Urinary bladder (tissue), 4 donors: ENCODE data around the gene CLRN3. TPM values are rescaled to one million over a fixed set of nuclear protein-coding genes. Genes with fewer than 3 reads are reported as not detected.
A peak's percentile ranks its signal among the peaks of the same experiment; 100 is the strongest.

ENCODE experiments used
- DNase-seq: peaks from one replicate; pipeline ENCODE4 v3.0.0-alpha.2; 2015; ENCODE audit errors: extremely low spot score
- H3K27ac ChIP-seq: one replicate; pipeline ENCODE4 v1.5.1; 2013; ENCODE audit warnings: low read depth, mild to moderate bottlenecking, moderate library complexity
- H3K36me3 ChIP-seq: one replicate; pipeline ENCODE4 v1.6.1; 2013; ENCODE audit warnings: mild to moderate bottlenecking, moderate library complexity; ENCODE audit not compliant: insufficient read depth
- H3K4me1 ChIP-seq: one replicate; pipeline ENCODE4 v1.6.1; 2013; ENCODE audit warnings: mild to moderate bottlenecking, moderate library complexity; ENCODE audit not compliant: insufficient read depth
- H3K4me3 ChIP-seq: one replicate; pipeline ENCODE4 v1.5.1; 2013; ENCODE audit warnings: low read depth, low read length
- WGBS: extraction: QIAGEN DNeasy Blood & Tissue Kit; methylation state at CpG from one replicate; pipeline ENCODE4 v1.1.7; 2013; 5-methylcytosine and 5-hydroxymethylcytosine counted together
- polyA plus RNA-seq: library from polyadenylated mRNA; stranded (reverse); fragments of 200-250 nt; gene quantifications from one replicate; pipeline ENCODE4 v1.2.3, GENCODE V29; 2013
- total RNA-seq: library from RNA; depleted of rRNA; stranded (reverse); fragments of >200 nt; gene quantifications from one replicate; pipeline ENCODE4 v1.2.3, GENCODE V29; 2014
- donor health status: healthy with polysubstance abuse.
- donor health status: healthy.

Gene CLRN3
- total and polyA plus RNA-seq, 2 donors = 0.42 TPM; not detected in 1

- no peaks in the 10 kb centered on the region for H3K4me1 ChIP-seq
- no peak for DNase-seq
- H3K27ac ChIP-seq = no peak overlapping the region
- 64% methylated on average over 10 of the region's 10 CpGs for WGBS
- no peak overlapping the region for H3K4me3 ChIP-seq
- H3K36me3 ChIP-seq = no peaks in the 10 kb centered on the region
Observed at GRCh38 chr10:127911218-127911866, 18.6 kb upstream of the CLRN3 start.

GRCh38 chr10:127910464-127910770 is 17.7 kb upstream of the CLRN3 start:
- DNase-seq = no peak
- 97% methylated on average over 2 of the region's 2 CpGs for WGBS

GRCh38 chr10:127909716-127910463 is 17.1 kb upstream of the CLRN3 start:
- 92% methylated on average over 7 of the region's 7 CpGs for WGBS
- Histone ChIP-seq H3K36me3 (no peaks in the 10 kb centered on the region), H3K4me1 (no peaks in the 10 kb centered on the region), H3K27ac (no peak overlapping the region), H3K4me3 (no peak overlapping the region)
- no peak for DNase-seq

More at GRCh38 chr10:127910464-127910770, 17.7 kb upstream of the CLRN3 start:
- no peak overlapping the region for H3K27ac ChIP-seq
- H3K4me1 ChIP-seq = no peaks in the 10 kb centered on the region
- H3K36me3 ChIP-seq = no peaks in the 10 kb centered on the region
- no peak overlapping the region for H3K4me3 ChIP-seq

GRCh38 chr10:127908959-127909267 is 16.2 kb upstream of the CLRN3 start:
- Histone ChIP-seq H3K36me3 (no peaks in the 10 kb centered on the region), H3K4me1 (no peaks in the 10 kb centered on the region), H3K4me3 (no peak overlapping the region), H3K27ac (no peak overlapping the region)
- 90% methylated on average over 8 of the region's 8 CpGs for WGBS
- no peak for DNase-seq

GRCh38 chr10:127908106-127908958 is 15.6 kb upstream of the CLRN3 start:
- H3K4me1 ChIP-seq = no peaks in the 10 kb centered on the region
- no peaks in the 10 kb centered on the region for H3K36me3 ChIP-seq
- no peak overlapping the region for H3K27ac ChIP-seq
- peak overlapping the region; percentile 64 for H3K4me3 ChIP-seq
- WGBS = 68% methylated on average over 13 of the region's 13 CpGs
- DNase-seq = no peak

GRCh38 chr10:127907411-127908105 is 14.8 kb upstream of the CLRN3 start:
- peak overlapping the region; percentile 51 for H3K27ac ChIP-seq
- H3K4me1 ChIP-seq = no peaks in the 10 kb centered on the region
- DNase-seq = no peak
- WGBS = 4% methylated on average over 65 of the region's 65 CpGs
- H3K4me3 ChIP-seq = peak overlapping the region; percentile 64
- H3K36me3 ChIP-seq = no peaks in the 10 kb centered on the region

GRCh38 chr10:127906548-127907377 is 14.0 kb upstream of the CLRN3 start, which contains the start of gene PTPRE:
Gene PTPRE (plus strand): TSS chr10:127907103. CDS start chr10:128040882, 133,779 bp downstream.
- peak; percentile 11 for DNase-seq
- no peaks in the 10 kb centered on the region for H3K36me3 ChIP-seq
- no peaks in the 10 kb centered on the region for H3K4me1 ChIP-seq
- WGBS = 7% methylated on average over 78 of the region's 78 CpGs
- H3K27ac ChIP-seq = peak within 1 kb of the TSS; percentile 51
- peak within 1 kb of the TSS; percentile 64 for H3K4me3 ChIP-seq

GRCh38 chr10:127905848-127906261 is 13.1 kb upstream of the CLRN3 start:
- 75% methylated on average over 10 of the region's 10 CpGs for WGBS
- DNase-seq = no peak
- Histone ChIP-seq H3K4me3 (no peak overlapping the region), H3K27ac (no peak overlapping the region), H3K4me1 (no peaks in the 10 kb centered on the region), H3K36me3 (no peaks in the 10 kb centered on the region)

- H3K27ac ChIP-seq = no peak overlapping the region
- WGBS = 66% methylated on average over 14 of the region's 14 CpGs
- H3K4me3 ChIP-seq = no peak overlapping the region
- H3K4me1 ChIP-seq = no peaks in the 10 kb centered on the region
- H3K36me3 ChIP-seq = no peaks in the 10 kb centered on the region
- no peak for DNase-seq
Observed at GRCh38 chr10:127905001-127905847, 12.5 kb upstream of the CLRN3 start.

- WGBS = 78% methylated on average over 5 of the region's 5 CpGs
Observed at GRCh38 chr10:127904311-127905000, 11.7 kb upstream of the CLRN3 start.

GRCh38 chr10:127903789-127904188 is 11.0 kb upstream of the CLRN3 start:
- no peaks in the 10 kb centered on the region for H3K4me1 ChIP-seq
- WGBS = 73% methylated on average over 5 of the region's 5 CpGs
- H3K27ac ChIP-seq = no peak overlapping the region
- H3K4me3 ChIP-seq = no peak overlapping the region
- no peak for DNase-seq
- H3K36me3 ChIP-seq = no peaks in the 10 kb centered on the region

More at GRCh38 chr10:127904311-127905000, 11.7 kb upstream of the CLRN3 start:
- Histone ChIP-seq H3K36me3 (no peaks in the 10 kb centered on the region), H3K27ac (no peak overlapping the region), H3K4me3 (no peak overlapping the region), H3K4me1 (no peaks in the 10 kb centered on the region)
- DNase-seq = no peak
